GM12878 (cell line): ENCODE data around the gene ATAD5. TPM values are rescaled to one million over a fixed set of nuclear protein-coding genes. Genes with fewer than 3 reads are reported as not detected.

Experiments
- CBX5 ChIP-seq: sonication (generic); IDR thresholded peaks from 2 replicates; pipeline ENCODE4 v1.6.1; 2016; ENCODE audit warnings: low read depth, moderate library complexity, mild to moderate bottlenecking, inconsistent platforms
- CUX1 ChIP-seq: IDR thresholded peaks from 2 replicates; pipeline ENCODE4 v1.6.1; 2012; ENCODE audit warnings: improper control_type of control experiment, low read depth, low read length; ENCODE audit not compliant: insufficient replicate concordance
- GABPA ChIP-seq: IDR thresholded peaks from 2 replicates; pipeline ENCODE4 v1.6.1; 2014; ENCODE audit warnings: antibody characterized with exemption, low read depth, mild to moderate bottlenecking, inconsistent platforms
- MAX ChIP-seq: IDR thresholded peaks from 2 replicates; pipeline ENCODE4 v1.6.1; 2012; ENCODE audit warnings: low read depth, low read length, improper control_type of control experiment
- RFX5 ChIP-seq: IDR thresholded peaks from 2 replicates; pipeline ENCODE4 v1.6.1; 2011; ENCODE audit warnings: low read depth, low read length, improper control_type of control experiment
- SMARCA5 ChIP-seq: fragments of 450-650 bp; IDR thresholded peaks from 2 replicates; pipeline ENCODE4 v1.6.1; 2017; ENCODE audit warnings: mild to moderate bottlenecking
- SMC3 ChIP-seq: IDR thresholded peaks from 2 replicates; pipeline ENCODE4 v1.6.1; 2011; ENCODE audit warnings: low read length, improper control_type of control experiment, borderline replicate concordance
- STAT1 ChIP-seq: fragments of 450-650 bp; conservative IDR thresholded peaks from 2 replicates; pipeline ENCODE4 v1.6.1; 2014; ENCODE audit warnings: antibody characterized with exemption, mild to moderate bottlenecking
- ZNF592 ChIP-seq: fragments of 450-650 bp; IDR thresholded peaks from 2 replicates; pipeline ENCODE4 v1.6.1; 2017; ENCODE audit warnings: mild to moderate bottlenecking, moderate library complexity
- polyA plus RNA-seq, 11 experiments: library from polyadenylated mRNA; depleted of rRNA in 4 of 11; unstranded in 6 of 11; stranded (reverse) in 5 of 11; fragments of >200 nt; fragmentation: Nextera tagmentation in 4 of 11; fragmentation: Illumina TruSeq in 1 of 11; extraction: Ambion mirVana in 4 of 11; extraction: Trizol in 1 of 11; gene quantifications; 1 replicate in 1 of 11; 2 replicates in 10 of 11; pipeline versions ENCODE4 v1.2.1 to v1.2.3, GENCODE V29; 2011 to 2016; ENCODE audit warnings: inconsistent platforms in 2 of 11, missing spikeins in 2 of 11, low read depth in 1 of 11
- total RNA-seq, 4 experiments: library from RNA; depleted of rRNA in 3 of 4; stranded (reverse); fragments of >200 nt in 3 of 4; fragmentation: Illumina TruSeq in 1 of 4; extraction: Trizol in 1 of 4; gene quantifications; 2 replicates each; pipeline versions ENCODE4 v1.2.1 to v1.2.3, GENCODE V29; 2013 to 2021

Gene ATAD5
- total and polyA plus RNA-seq, 10 of the 15 experiments (the other 5 are each of a cell fraction or from before 2014, with no cell fraction given): 3.8 to 19.7 (median 13.2) TPM

- TF ChIP-seq CUX1: no peak
- TF ChIP-seq STAT1: no peak
- TF ChIP-seq ZNF592: no peak
- no peak for TF ChIP-seq MAX
- no peak for TF ChIP-seq SMARCA5
- TF ChIP-seq SMC3: no peak
- no peak for TF ChIP-seq RFX5
- TF ChIP-seq GABPA: no peak
- no peak for TF ChIP-seq CBX5
Measured at GRCh38 chr17:30840771-30841170, 9.0 kb downstream of the ATAD5 start (continued).
